ENCODE data around the gene UBE2R2. TPM values are rescaled to one million over a fixed set of nuclear protein-coding genes. Genes with fewer than 3 reads are reported as not detected.

The UBE2R2 gene
- total and polyA plus RNA-seq, 2 donors, result 24.2 to 27.3 TPM

DNA sequence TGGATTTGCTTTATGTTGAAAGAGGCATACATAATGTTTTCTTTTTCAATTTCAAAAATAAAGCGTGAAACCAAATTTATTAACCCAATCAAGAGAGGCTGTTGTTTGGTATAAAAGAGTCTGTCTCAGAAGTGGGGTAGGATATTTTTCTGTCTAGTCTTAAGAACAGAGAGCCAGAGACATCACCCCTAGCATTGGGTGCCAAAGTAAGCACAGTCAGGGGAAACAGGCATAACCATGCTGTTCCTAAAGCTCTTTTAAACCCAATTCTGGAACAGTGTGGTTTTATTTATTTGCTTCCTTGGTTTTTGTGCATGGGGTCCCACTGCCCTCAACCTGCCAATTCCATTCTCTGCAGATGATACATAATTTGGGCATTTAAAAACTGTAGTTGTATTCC lies 88.2 kb downstream of the UBE2R2 start:
- H3K4me1 ChIP-seq (ENCODE audit: insufficient read depth), result peaks cover 2% of the 10 kb centered on the region
- H3K36me3 ChIP-seq (ENCODE audit: insufficient read depth), result peaks cover 1% of the 10 kb centered on the region
- H3K4me3 ChIP-seq (ENCODE audit: low read depth, low read length), result no peak overlapping the region
- 92% methylated on average over 1 of the region's 1 CpG for WGBS
- no peak overlapping the region for H3K27ac ChIP-seq (ENCODE audit: low read depth)
- DNase-seq (ENCODE audit: extremely low spot score), result no peak

DNA sequence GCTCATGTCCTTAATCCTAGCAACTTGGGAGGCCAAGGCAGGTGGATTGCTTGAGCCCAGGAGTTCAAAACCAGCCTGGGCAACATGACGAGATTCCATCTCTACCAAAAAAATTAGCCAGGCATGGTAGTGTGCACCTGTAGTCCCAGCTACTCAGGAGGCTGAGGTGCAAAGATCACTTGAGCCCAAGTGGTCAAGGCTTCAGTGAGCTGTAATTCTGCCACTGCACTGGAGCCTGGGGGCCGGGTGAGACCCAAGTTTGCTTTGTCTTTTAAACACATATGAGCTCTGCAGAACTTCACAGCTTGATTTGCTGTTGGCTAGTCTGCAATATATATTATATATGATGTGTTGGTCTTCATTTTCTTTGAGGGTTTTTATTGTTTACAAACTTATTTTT lies 89.8 kb downstream of the UBE2R2 start:
- Histone ChIP-seq H3K4me1 (ENCODE audit: insufficient read depth) (peaks cover 2% of the 10 kb centered on the region), H3K36me3 (ENCODE audit: insufficient read depth) (peaks cover 1% of the 10 kb centered on the region), H3K4me3 (ENCODE audit: low read depth, low read length) (no peak overlapping the region), H3K27ac (ENCODE audit: low read depth) (no peak overlapping the region)
- 80% methylated on average over 2 of the region's 2 CpGs for WGBS
- DNase-seq (ENCODE audit: extremely low spot score), result no peak

DNA sequence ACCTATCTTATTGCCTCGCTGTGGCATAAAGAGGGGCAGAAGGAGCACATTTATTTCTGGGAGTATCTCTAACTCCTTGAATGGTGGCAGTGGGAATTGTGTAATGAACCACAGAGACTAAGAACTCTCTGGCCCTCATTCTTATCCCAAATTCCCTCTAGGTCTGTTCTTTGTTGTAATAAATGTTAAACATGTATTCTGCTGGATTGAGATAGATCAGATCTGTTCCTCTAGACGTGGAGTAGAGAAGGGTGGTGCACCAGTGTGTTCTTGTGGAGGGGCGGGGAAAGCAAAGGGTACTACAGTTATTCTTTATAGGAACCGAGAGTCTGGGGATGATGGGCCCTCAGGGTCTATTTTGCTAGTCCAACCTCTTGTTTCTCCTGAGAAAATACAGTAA lies 90.4 kb downstream of the UBE2R2 start:
- no peak for DNase-seq (ENCODE audit: extremely low spot score)
- Histone ChIP-seq H3K4me3 (ENCODE audit: low read depth, low read length) (no peak overlapping the region), H3K4me1 (ENCODE audit: insufficient read depth) (peaks cover 2% of the 10 kb centered on the region), H3K36me3 (ENCODE audit: insufficient read depth) (peaks cover 1% of the 10 kb centered on the region), H3K27ac (ENCODE audit: low read depth) (no peak overlapping the region)
- 64% methylated on average over 4 of the region's 4 CpGs for WGBS

DNA sequence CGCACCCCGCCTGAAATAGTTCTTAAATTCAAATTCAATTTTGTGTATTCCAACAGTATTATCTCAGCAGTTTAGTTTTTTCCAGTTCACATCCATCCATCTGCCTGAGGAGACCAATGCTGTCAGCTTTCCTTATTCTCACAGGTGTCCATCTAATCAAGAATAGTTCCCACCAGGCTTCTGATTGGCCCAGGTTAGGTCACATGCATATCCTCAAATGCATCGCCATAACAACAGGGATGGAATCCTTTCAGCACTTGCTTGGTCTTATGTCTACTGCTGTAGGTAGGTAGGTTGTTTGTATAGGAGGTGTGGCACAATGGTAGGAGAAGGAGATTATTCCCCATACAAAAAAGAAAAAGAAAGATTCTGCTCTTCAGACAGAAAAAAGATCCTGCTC lies 91.2 kb downstream of the UBE2R2 start:
- no peak for DNase-seq (ENCODE audit: extremely low spot score)
- no peak overlapping the region for H3K4me3 ChIP-seq (ENCODE audit: low read depth, low read length)
- WGBS, result over 99% methylated on average over 3 of the region's 3 CpGs
- H3K4me1 ChIP-seq (ENCODE audit: insufficient read depth), result peaks cover 2% of the 10 kb centered on the region
- peaks cover 1% of the 10 kb centered on the region for H3K36me3 ChIP-seq (ENCODE audit: insufficient read depth)
- H3K27ac ChIP-seq (ENCODE audit: low read depth), result no peak overlapping the region

DNA sequence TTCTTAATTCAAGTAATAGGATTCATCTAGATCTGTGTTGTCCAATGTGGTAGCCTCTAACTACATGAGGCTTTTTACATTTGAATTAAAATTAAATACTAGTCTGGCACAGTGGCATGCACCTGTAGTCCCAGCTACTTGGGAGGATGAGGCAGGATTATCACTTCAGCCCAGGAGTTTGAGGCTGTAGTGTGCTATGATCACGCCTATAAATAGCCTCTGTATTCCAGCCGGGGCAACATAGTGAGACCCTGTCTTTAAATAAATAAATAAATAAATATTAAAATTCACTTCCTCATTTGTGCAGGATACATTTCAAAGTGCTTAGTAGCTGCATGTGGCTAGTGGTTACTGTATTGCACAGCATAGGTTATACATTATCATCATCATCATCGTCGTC lies 91.8 kb downstream of the UBE2R2 start:
- H3K4me1 ChIP-seq (ENCODE audit: insufficient read depth), result peaks cover 2% of the 10 kb centered on the region
- 97% methylated on average over 4 of the region's 4 CpGs for WGBS
- H3K27ac ChIP-seq (ENCODE audit: low read depth), result no peak overlapping the region
- H3K36me3 ChIP-seq (ENCODE audit: insufficient read depth), result peaks cover 1% of the 10 kb centered on the region
- DNase-seq (ENCODE audit: extremely low spot score), result no peak
- no peak overlapping the region for H3K4me3 ChIP-seq (ENCODE audit: low read depth, low read length)

DNA sequence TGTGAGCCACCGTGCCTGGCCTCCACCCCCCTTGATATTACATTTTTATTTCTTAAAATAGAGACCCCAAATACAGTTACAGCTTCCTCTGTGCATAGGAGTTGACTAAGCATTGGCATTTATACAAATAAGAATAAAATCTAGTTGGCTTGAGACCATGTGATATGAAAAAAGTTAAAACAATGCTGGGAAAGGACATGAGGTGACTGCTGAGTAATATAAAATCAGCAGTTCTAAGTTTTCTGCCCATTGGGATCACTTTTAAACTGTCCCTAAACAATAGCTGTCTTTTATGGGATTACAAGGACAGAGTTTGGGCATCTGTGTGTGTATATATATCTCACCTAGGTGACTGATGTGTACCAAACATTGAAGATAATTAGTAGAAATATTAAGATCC lies 96.6 kb downstream of the UBE2R2 start:
- WGBS, result 87% methylated on average over 1 of the region's 1 CpG
- Histone ChIP-seq H3K27ac (ENCODE audit: low read depth) (no peak overlapping the region), H3K4me1 (ENCODE audit: insufficient read depth) (no peaks in the 10 kb centered on the region), H3K36me3 (ENCODE audit: insufficient read depth) (no peaks in the 10 kb centered on the region), H3K4me3 (ENCODE audit: low read depth, low read length) (no peak overlapping the region)
- no peak for DNase-seq (ENCODE audit: extremely low spot score)

DNA sequence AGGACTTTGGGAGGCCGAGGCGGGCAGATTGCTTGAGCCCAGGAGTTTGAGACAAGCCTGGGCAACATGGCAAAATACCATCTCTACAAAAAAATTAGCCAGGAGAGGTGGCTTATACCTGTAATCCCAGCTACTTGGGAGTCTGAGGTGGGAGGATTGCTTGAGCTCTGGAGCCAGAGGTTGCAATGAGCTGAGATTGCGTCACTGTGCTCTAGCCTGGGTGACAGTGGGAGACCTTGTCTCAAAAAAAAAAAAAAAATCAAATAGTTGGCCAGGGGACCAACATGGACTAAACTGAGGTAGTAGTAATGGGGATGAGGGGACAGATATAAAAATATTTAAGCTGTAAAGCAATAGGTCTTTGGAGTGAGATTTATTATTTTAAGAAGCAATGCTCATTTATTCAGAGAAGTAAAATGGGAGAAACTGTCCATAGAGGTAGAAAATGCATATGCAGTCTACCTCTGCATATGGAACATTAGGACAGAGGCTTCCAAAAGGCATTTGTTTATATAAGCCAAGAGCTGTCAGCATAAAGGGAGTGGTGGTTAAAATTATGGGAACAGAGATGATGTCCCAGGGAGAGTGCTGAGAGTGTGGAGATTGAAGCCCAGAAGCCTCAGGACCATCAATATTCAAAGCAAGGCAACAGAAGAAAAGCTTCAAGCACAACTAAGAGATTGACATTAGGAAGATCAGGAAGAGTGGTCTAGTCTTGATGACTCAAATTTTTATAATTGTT lies 98.1 kb downstream of the UBE2R2 start:
- WGBS, result 98% methylated on average over 3 of the region's 3 CpGs
- no peak for DNase-seq (ENCODE audit: extremely low spot score)

DNA sequence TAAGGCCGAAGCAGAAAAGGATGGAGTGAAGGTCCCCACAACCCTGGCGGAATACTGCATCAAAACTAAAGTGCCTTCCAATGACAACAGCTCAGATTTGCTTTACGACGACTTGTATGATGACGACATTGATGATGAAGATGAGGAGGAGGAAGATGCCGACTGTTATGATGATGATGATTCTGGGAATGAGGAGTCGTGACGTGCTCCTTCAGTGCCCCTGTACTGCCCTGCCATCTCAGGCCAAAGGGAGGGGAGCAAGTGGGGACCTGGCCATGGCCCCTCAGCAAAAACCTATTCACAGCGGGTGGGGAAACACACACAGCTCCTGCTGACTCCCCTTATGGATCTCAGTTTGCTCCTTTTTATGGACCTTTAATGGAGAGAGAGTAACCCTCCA lies 100.1 kb downstream of the UBE2R2 start:
- H3K27ac ChIP-seq (ENCODE audit: low read depth), result no peak overlapping the region
- H3K4me3 ChIP-seq (ENCODE audit: low read depth, low read length), result no peak overlapping the region
- DNase-seq (ENCODE audit: extremely low spot score), result no peak
- H3K4me1 ChIP-seq (ENCODE audit: insufficient read depth), result no peaks in the 10 kb centered on the region
- 94% methylated on average over 9 of the region's 9 CpGs for WGBS
- H3K36me3 ChIP-seq (ENCODE audit: insufficient read depth), result no peaks in the 10 kb centered on the region

More for the DNA sequence above, 98.1 kb downstream of the UBE2R2 start:
- Histone ChIP-seq H3K36me3 (ENCODE audit: insufficient read depth) (no peaks in the 10 kb centered on the region), H3K4me3 (ENCODE audit: low read depth, low read length) (no peak overlapping the region), H3K4me1 (ENCODE audit: insufficient read depth) (no peaks in the 10 kb centered on the region), H3K27ac (ENCODE audit: low read depth) (no peak overlapping the region)

DNA sequence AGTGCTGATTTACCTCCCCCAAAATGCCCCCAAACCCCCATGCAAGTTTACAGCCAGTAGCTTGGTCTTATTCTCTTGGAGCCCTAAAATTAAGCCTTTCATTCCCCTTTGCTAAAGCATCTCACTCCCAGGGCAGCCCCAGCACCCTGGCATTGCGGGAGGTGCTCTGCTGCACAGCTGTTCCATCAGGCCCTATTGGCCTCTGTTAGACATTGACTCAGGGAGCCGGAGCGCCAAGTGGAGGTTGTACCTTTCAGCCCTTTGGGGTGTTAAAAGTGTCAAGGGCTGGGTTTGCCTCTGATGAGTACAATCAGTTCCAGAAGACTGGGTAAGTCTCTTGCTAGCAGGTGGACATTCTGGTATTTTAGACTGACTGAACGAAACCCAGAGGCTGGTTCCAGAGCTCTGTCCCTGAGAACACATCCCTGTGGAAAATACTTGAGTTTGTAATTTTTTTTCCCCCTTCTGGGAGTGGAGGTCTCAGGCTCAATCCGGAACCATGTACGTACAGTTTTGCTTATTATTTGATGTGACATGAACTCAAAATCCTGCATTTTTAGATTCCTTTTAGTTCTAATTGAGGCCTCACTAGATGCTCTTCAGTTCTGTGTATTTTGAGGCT lies 102.4 kb downstream of the UBE2R2 start:
- no peak for DNase-seq (ENCODE audit: extremely low spot score)
- Histone ChIP-seq H3K27ac (ENCODE audit: low read depth) (no peak overlapping the region), H3K36me3 (ENCODE audit: insufficient read depth) (peaks cover 5% of the 10 kb centered on the region), H3K4me3 (ENCODE audit: low read depth, low read length) (no peak overlapping the region), H3K4me1 (ENCODE audit: insufficient read depth) (no peaks in the 10 kb centered on the region)
- WGBS, result 91% methylated on average over 6 of the region's 6 CpGs

DNA sequence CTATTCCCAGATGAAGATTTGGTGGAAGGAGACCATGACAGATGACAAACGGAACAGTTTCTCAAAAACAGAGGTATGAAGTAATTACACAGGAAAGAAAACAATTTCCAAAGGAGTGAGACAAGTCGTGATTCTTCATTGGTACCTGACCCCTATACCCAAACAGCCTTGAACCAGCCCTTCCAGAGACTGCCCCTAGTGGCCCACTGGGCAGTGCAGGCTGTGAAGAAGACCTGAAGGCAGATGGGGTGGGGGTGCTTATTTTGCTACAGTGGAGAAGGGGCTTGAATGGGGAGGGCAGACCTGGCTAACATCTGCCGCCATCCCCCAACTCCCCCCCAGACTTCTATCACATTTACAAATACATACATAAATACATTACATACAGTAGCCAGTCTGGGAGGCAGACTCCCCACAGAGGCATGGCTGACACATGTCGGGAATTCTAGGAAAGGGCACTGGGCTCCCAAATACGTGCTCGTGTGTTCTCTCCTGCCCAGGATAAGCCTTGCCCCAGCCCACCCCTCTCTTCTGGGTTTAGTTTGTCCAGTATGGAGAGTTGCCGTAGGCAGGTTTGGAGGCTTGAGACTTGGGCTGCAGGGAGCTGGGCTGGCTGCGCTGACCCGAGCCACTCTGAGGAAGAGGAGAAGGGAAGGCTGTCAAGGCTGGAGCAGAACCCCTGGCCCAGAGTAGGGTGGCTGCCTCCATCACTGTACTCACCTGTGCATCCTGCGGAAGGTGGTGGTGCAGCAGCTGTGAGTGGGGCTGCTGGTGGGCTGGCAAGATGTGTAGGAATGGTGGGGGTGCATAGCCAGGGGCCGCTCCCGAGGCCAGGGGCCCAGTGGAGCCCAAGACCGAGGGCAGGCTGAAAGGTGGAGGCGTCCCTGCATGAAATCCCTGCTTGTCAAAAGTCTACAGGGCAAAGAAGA lies 105.3 kb downstream of the UBE2R2 start:
- peaks cover 5% of the 10 kb centered on the region for H3K36me3 ChIP-seq (ENCODE audit: insufficient read depth)
- no peak for DNase-seq (ENCODE audit: extremely low spot score)
- WGBS, result 86% methylated on average over 14 of the region's 14 CpGs
- H3K4me1 ChIP-seq (ENCODE audit: insufficient read depth), result no peaks in the 10 kb centered on the region
- no peak overlapping the region for H3K27ac ChIP-seq (ENCODE audit: low read depth)
- no peak overlapping the region for H3K4me3 ChIP-seq (ENCODE audit: low read depth, low read length)

DNA sequence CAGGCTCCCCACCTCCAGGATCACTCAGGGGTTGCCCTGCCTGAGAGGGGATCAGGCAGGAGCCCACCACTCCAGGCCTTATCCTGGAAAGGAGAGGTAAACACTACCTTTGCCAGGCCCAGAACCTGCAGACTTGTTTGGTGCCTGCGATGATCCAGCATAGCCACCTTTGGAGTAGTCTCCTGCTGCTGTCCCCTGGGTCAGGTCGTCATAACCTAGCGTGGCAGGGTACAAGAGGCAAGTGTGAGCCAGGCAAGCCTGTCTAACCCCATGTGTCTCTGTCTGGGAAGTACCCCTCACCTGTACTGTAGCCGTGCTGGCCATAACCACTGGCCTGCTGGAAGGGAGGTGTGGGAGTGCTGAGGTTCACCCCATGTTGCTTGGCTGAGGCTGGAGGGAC lies 106.1 kb downstream of the UBE2R2 start:
- H3K36me3 ChIP-seq (ENCODE audit: insufficient read depth), result peaks cover 5% of the 10 kb centered on the region
- 94% methylated on average over 4 of the region's 4 CpGs for WGBS
- no peak overlapping the region for H3K27ac ChIP-seq (ENCODE audit: low read depth)
- no peak overlapping the region for H3K4me3 ChIP-seq (ENCODE audit: low read depth, low read length)
- no peak for DNase-seq (ENCODE audit: extremely low spot score)
- H3K4me1 ChIP-seq (ENCODE audit: insufficient read depth), result no peaks in the 10 kb centered on the region

DNA sequence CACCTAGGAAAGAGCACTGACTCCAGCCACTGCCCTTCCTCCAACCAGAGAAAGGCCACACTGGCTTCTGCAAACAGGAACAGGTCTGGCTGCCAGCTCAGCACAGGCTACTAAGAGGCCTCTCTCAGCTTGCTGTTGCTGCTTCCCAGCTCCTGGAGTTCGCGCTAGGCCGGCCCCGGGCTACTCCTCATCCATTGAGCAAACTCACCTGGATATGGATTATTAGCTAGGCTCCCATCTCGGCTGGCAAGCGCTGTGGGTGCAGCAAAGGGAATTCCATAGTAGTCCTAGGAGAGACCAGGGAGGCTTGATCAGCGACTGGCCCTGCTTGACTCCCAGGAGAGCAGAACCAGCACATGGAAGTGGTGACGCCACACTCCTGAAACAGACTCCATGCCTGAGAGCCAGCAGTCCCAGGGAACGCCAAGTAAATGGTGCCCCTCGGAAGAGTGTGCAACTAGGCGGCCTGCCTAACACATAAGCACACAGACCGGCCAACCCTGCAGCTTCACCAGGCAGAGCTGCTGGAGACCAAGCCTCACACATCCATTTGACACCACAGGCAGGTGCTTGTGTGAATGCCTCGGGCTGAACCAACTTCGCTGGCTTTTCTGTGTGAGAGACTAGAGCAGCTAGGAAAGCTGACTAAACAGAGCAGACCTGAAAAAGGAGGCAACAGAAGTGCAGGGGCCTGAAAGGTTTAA lies 107.2 kb downstream of the UBE2R2 start:
- Histone ChIP-seq H3K36me3 (ENCODE audit: insufficient read depth) (peaks cover 5% of the 10 kb centered on the region), H3K4me1 (ENCODE audit: insufficient read depth) (no peaks in the 10 kb centered on the region), H3K4me3 (ENCODE audit: low read depth, low read length) (no peak overlapping the region), H3K27ac (ENCODE audit: low read depth) (no peak overlapping the region)
- WGBS, result 84% methylated on average over 14 of the region's 14 CpGs
- DNase-seq (ENCODE audit: extremely low spot score), result no peak
